Aorta (tissue), 5 donors: ENCODE data around the gene NUP210. TPM values are rescaled to one million over a fixed set of nuclear protein-coding genes. Genes with fewer than 3 reads are reported as not detected.

Source experiments
- ATAC-seq: fragments of 200-7000 bp; cut with Tn5 transposase; one replicate; pipeline ENCODE4 v1.9.1; 2022; ENCODE audit warnings: moderate library complexity; ENCODE audit not compliant: low FRiP score
- DNase-seq, 2 donors: peaks; one replicate each; pipeline ENCODE4 v3.0.0-alpha.2; 2020
- H3K27ac ChIP-seq, 2 donors: one replicate each; pipeline ENCODE4 v1.5.1; 2013; ENCODE audit warnings: low read length in 2 of 2, mild to moderate bottlenecking in 2 of 2, moderate library complexity in 2 of 2, control low read depth in 1 of 2, inconsistent platforms in 1 of 2, low read depth in 1 of 2
- H3K27me3 ChIP-seq, 2 donors: one replicate each; pipeline ENCODE4 v1.6.1; 2013; ENCODE audit warnings: control low read depth in 1 of 2, low read length in 1 of 2, mild to moderate bottlenecking in 1 of 2, moderate library complexity in 1 of 2; ENCODE audit not compliant: insufficient read depth in 2 of 2, control insufficient read depth in 1 of 2
- H3K36me3 ChIP-seq, 2 donors: one replicate each; pipeline ENCODE4 v1.6.1; 2013; ENCODE audit warnings: control low read depth in 1 of 2, low read length in 1 of 2, mild to moderate bottlenecking in 1 of 2; ENCODE audit not compliant: insufficient read depth in 2 of 2, control insufficient read depth in 1 of 2
- H3K4me1 ChIP-seq, 2 donors: one replicate each; pipeline ENCODE4 v1.6.1; 2013; ENCODE audit warnings: low read length in 2 of 2, control low read depth in 1 of 2, mild to moderate bottlenecking in 1 of 2, moderate library complexity in 1 of 2; ENCODE audit not compliant: insufficient read depth in 2 of 2, control insufficient read depth in 1 of 2
- H3K4me3 ChIP-seq, 2 donors: one replicate each; pipeline ENCODE4 v1.5.1; 2013; ENCODE audit warnings: low read length in 2 of 2, control low read depth in 1 of 2, mild to moderate bottlenecking in 1 of 2
- H3K9me3 ChIP-seq: one replicate; pipeline ENCODE4 v1.6.1; 2013; ENCODE audit warnings: mild to moderate bottlenecking, low read length; ENCODE audit not compliant: control insufficient read depth
- WGBS, 2 donors: extraction: QIAGEN DNeasy Blood & Tissue Kit; methylation state at CpG; one replicate each; pipeline ENCODE4 v1.1.7; 2013; 5-methylcytosine and 5-hydroxymethylcytosine counted together
- intact Hi-C, 2 donors: fragments of 100-400 bp; cut with DNase I; formaldehyde crosslinking; loops; one replicate each; pipeline versions ENCODE4 v1.14.2 to v1.15.0; 2022
- polyA plus RNA-seq, 2 donors: library from polyadenylated mRNA; stranded (reverse); fragments of 200-250 nt; gene quantifications; one replicate each; pipeline ENCODE4 v1.2.3, GENCODE V29; 2013
- total RNA-seq, 2 donors: library from RNA; stranded (reverse); fragmentation: NEBNext Ultra II Directional; extraction: Animal tissue kit (Norgen Biotek cat#: 25700); gene quantifications; one replicate each; pipeline ENCODE4 v1.2.1, GENCODE V29; 2021
- donor health status: healthy with polysubstance abuse.
- donor health status: Bipolar disorder and iron deficiency.
- donor health status: DM: no; HTN: no; CAD: no.
- donor health status: DM: no; HTN: no; CAD: no.
- donor health status: DM: yes; HTN: yes; CAD: no.

The NUP210 gene
- total and polyA plus RNA-seq, 4 donors: 0.49 to 4.8 (median 1.7) TPM

DNA sequence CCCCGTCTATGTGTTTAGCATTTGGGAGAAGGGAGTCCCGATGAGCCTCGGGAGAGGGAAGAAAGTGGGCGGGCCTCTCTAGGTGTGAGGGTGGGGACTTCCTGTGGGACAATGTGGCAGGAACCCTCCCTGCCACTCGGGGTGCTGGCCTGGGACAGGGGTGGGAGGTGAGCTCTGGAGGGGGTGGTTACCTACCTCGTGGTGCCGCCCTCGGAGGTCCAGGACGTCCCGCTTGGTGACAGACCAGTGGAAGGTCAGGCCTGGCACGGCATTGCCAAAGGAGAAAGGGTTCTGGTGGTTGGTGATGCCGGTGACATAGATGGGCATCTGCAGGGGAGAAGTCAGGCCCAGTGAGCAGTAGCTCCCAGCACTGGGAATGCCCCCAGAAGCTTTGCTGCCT is 83.5 kb downstream of the NUP210 start:
- DNase-seq: no peak
- Histone ChIP-seq H3K36me3 (no peaks in the 10 kb centered on the region), H3K4me3 (no peak overlapping the region), H3K27ac (no peak overlapping the region), H3K9me3 (no peaks in the 10 kb centered on the region), H3K4me1 (no peaks in the 10 kb centered on the region), H3K27me3 (no peaks in the 10 kb centered on the region)
- ATAC-seq: no peak
- WGBS, 2 donors: 93 to 94% methylated on average over 12 of the region's 12 CpGs
- intact Hi-C loops: no loop called here

DNA sequence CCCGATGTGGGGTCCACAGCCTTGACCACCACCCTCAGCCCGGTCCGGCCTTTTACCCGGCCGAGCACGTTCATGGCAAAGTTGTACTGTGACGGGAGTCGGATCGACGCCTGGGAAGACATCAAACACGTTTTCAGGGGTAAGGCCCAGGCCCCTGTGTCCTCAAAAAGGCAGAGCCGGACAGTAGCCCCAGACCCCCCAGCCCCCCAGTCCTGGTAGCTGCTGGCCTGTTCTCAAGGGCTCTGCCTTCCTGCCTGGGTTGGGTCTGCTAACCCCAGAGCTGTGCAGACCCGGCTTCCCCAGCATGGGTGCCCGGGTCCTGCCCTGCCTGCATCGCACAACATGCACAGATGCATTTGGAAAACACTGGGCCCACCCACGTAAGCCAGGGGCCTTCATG is 84.6 kb downstream of the NUP210 start:
- Histone ChIP-seq H3K9me3 (no peaks in the 10 kb centered on the region), H3K4me3 (no peak overlapping the region), H3K27me3 (no peaks in the 10 kb centered on the region), H3K36me3 (no peaks in the 10 kb centered on the region), H3K27ac (no peak overlapping the region), H3K4me1 (no peaks in the 10 kb centered on the region)
- WGBS, 2 donors: 94 to 96% methylated on average over 16 of the region's 16 CpGs
- intact Hi-C loops: no loop called here
- no peak for DNase-seq
- no peak for ATAC-seq

- Histone ChIP-seq H3K27ac (no peak overlapping the region), H3K4me3 (no peak overlapping the region), H3K27me3 (no peaks in the 10 kb centered on the region), H3K9me3 (no peaks in the 10 kb centered on the region), H3K36me3 (no peaks in the 10 kb centered on the region), H3K4me1 (no peaks in the 10 kb centered on the region)
- intact Hi-C loops: no loop called here
- DNase-seq: no peak
- 57 to 65% methylated on average over 6 of the region's 6 CpGs for WGBS, 2 donors
- no peak for ATAC-seq
These were observed 85.1 kb downstream of the NUP210 start for GRCh38 chr3:13335059-13335458.

DNA sequence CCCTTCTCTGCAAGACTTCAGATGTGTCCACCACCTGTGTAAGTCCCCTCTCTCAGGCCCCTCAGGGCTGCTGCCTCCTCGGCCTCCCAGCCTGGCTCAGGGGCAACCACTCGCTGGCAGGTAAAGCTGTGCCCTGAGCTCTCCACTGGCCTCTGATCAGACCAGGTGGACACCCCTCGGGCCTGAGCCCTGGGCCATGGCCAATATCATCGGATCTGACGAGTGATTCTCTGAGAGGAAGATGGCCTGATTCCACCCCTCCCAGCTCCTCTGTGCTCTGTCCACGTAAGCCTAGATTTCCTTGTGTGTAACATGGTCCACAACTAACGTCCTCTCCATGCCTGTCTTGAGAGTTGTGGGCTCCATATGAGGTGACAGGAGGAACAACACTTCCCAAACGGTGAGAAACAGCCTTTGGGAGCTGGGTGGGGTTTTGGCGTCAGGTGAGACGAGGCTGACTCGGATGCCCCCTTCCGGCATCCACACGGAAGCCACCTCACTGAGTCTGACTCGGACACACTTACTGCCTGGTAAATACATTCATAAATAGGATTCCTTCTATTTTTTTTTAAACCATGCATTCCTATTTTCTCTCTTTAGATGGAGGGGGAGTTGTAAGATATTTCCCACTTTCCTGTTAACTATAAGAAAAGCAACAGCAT is 86.8 kb downstream of the NUP210 start:
- H3K36me3 ChIP-seq: no peaks in the 10 kb centered on the region
- no peaks in the 10 kb centered on the region for H3K9me3 ChIP-seq
- no peak for DNase-seq
- intact Hi-C loops: no loop called here
- ATAC-seq: no peak
- no peaks in the 10 kb centered on the region for H3K4me1 ChIP-seq
- WGBS, 2 donors: 91 to 92% methylated on average over 14 of the region's 14 CpGs
- no peak overlapping the region for H3K4me3 ChIP-seq
- no peaks in the 10 kb centered on the region for H3K27me3 ChIP-seq
- no peak overlapping the region for H3K27ac ChIP-seq

GRCh38 chr3:13332740-13333139 is 87.4 kb downstream of the NUP210 start:
- no peaks in the 10 kb centered on the region for H3K4me1 ChIP-seq
- H3K27ac ChIP-seq: no peak overlapping the region
- no peaks in the 10 kb centered on the region for H3K9me3 ChIP-seq
- H3K27me3 ChIP-seq: no peaks in the 10 kb centered on the region
- intact Hi-C loops: no loop called here
- DNase-seq (no peak), ATAC-seq (no peak)
- H3K36me3 ChIP-seq: no peaks in the 10 kb centered on the region
- no peak overlapping the region for H3K4me3 ChIP-seq
- 82 to 89% methylated on average over 6 of the region's 6 CpGs for WGBS, 2 donors

- Histone ChIP-seq H3K27me3 (no peaks in the 10 kb centered on the region), H3K27ac (no peak overlapping the region), H3K4me3 (no peak overlapping the region), H3K36me3 (no peaks in the 10 kb centered on the region), H3K4me1 (no peaks in the 10 kb centered on the region), H3K9me3 (no peaks in the 10 kb centered on the region)
- 84% methylated on average over 8 of the region's 8 CpGs for WGBS, 2 donors
- ATAC-seq (no peak), DNase-seq (no peak)
- intact Hi-C loops: no loop called here
These were observed 88.0 kb downstream of the NUP210 start for GRCh38 chr3:13332158-13332557.

GRCh38 chr3:13329746-13330145 is 90.4 kb downstream of the NUP210 start:
- no peaks in the 10 kb centered on the region for H3K27me3 ChIP-seq
- H3K4me3 ChIP-seq: no peak overlapping the region
- H3K4me1 ChIP-seq: no peaks in the 10 kb centered on the region
- ATAC-seq (no peak), DNase-seq (no peak)
- H3K9me3 ChIP-seq: no peaks in the 10 kb centered on the region
- WGBS, 2 donors: 93 to 94% methylated on average over 5 of the region's 5 CpGs
- intact Hi-C loops: no loop called here
- H3K36me3 ChIP-seq: no peaks in the 10 kb centered on the region
- no peak overlapping the region for H3K27ac ChIP-seq

DNA sequence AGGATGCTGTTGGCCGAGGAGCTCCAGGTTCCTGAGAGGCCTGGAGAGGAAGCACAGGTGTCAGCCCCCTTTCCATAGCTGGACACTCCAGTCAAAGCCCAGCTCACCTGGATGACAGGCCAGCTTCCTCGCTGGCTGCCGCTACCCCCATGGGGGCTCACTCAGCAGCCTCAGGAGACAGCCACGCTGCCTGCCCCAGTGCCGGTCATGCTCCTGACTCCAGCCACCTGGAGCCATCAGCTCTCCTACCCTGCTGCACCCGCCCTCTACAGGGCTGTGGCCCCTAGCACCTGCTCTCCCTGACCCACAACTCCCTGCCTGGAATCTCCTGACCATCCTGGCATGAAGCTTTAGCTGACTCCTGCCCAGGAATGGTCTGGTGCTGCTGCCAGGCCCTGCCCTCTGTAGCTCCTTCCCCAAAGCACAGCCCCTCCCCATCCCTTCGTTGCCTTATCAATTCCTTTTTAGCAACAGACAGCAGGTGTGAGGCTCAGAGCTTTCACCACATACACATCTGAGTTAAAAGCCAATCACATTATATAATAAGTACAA is 94.2 kb downstream of the NUP210 start:
- no peak for DNase-seq
- H3K27ac ChIP-seq: no peak overlapping the region
- no peaks in the 10 kb centered on the region for H3K36me3 ChIP-seq
- no peaks in the 10 kb centered on the region for H3K27me3 ChIP-seq
- H3K4me3 ChIP-seq: no peak overlapping the region
- WGBS, 2 donors: 80 to 96% methylated on average over 7 of the region's 7 CpGs
- H3K9me3 ChIP-seq: no peaks in the 10 kb centered on the region
- ATAC-seq: no peak
- intact Hi-C loops: no loop called here
- no peaks in the 10 kb centered on the region for H3K4me1 ChIP-seq

DNA sequence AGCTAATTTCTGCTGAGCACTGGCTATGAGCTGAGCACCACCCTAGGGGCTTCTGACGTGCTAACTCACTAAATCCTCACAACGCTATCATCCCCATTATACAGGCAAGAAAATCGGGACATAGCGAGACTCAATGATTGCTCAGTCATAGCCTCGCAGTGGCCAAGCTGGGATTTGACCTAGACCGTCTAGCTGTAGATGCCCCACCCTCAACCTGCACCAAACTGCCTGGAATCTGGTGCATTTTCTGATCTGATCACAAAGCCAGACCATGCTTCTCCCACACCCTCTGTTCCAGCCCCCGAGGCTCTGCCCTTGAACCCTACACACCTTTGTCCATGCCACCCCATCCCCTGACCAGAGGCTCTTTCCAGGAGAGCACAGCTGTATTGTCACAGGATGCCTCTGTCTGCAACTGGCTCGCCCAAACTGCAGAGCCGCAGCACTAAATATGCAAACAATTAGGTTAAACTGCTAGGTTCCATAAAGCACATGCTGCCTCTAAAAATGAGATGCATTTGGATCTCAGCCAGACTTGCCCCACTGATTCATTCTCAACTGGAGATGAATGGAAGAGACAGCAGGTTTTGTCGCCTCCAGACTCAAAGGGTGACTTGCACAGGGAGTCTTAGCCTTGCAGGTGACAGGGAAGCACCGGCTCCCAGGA is 95.2 kb downstream of the NUP210 start:
- DNase-seq: no peak
- H3K36me3 ChIP-seq: no peaks in the 10 kb centered on the region
- WGBS, 2 donors: 94 to 95% methylated on average over 11 of the region's 11 CpGs
- ATAC-seq: no peak
- no peaks in the 10 kb centered on the region for H3K27me3 ChIP-seq
- no peak overlapping the region for H3K27ac ChIP-seq
- no peak overlapping the region for H3K4me3 ChIP-seq
- H3K4me1 ChIP-seq: no peaks in the 10 kb centered on the region
- no peaks in the 10 kb centered on the region for H3K9me3 ChIP-seq
- intact Hi-C loops: no loop called here
